ENCODE measurements around the gene GCLC.

The GCLC gene

DNA sequence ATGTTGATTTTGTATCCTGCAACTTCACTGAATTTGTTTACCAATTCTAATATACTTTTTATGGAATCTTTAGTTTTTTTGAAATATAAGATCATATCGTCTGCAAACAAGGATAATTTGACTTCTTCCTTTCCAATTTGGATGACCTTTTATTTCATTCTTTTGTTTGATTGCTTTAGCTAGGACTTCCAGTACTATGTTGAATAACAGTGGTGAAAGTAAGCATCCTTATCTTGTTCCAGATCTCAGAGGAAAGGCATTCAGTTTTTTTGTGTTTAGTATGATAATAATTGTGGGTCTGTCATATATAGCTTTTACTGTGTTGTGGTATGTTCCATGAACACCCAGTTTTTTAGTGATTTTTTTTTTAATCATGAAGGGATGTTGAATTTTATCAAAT is 75.7 kb downstream of the GCLC start:
- Histone ChIP-seq H3K27me3 (ENCODE audit: control insufficient read depth, insufficient read depth, low read length) (no peaks in the 10 kb centered on the region), H3K4me2 (ENCODE audit: low read length) (no peak overlapping the region), H3K4me3 (ENCODE audit: low read depth, low read length) (no peak overlapping the region), H3K27ac (no peak overlapping the region), H3K9me3 (ENCODE audit: control insufficient read depth, low read length) (no peaks in the 10 kb centered on the region), H3K4me1 (peaks cover 10% of the 10 kb centered on the region), H2AFZ (no peak overlapping the region), H3K79me2 (no peaks in the 10 kb centered on the region), H3K36me3 (ENCODE audit: control insufficient read depth, insufficient read depth, low read length) (no peaks in the 10 kb centered on the region), H3K9ac (no peak overlapping the region)
- TF ChIP-seq CTCF (IDR thresholded peaks at IDR 0.05) = no peak

DNA sequence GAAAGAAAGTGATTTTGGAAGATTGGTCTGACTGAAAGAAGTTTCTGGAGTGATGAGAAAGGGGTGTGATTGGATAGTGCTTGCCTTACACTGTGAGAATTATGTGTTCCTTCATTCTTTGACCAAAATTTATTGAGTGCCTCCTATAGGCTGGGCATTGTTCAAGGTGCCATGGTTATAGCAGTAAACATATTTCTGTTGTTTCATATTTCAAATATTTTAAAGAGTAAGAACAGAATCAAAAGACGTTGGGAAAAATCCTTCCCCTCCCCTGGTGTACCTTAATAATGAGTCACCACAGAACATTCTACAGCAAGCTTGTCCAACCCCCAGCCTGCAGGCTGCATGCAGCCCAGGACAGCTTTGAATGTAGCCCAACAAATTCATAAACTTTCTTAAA is 78.6 kb downstream of the GCLC start:
- no peak overlapping the region for H3K4me2 ChIP-seq (ENCODE audit: low read length)
- H3K27ac ChIP-seq = no peak overlapping the region

GRCh38 chr6:53465732-53466131 is 79.2 kb downstream of the GCLC start:
- H3K27ac ChIP-seq = no peak overlapping the region
- no peak for TF ChIP-seq CTCF (IDR thresholded peaks at IDR 0.05)

More for the DNA sequence above, 78.6 kb downstream of the GCLC start:
- Histone ChIP-seq H3K9me3 (ENCODE audit: control insufficient read depth, low read length) (no peaks in the 10 kb centered on the region), H2AFZ (no peak overlapping the region), H3K79me2 (no peaks in the 10 kb centered on the region), H3K9ac (no peak overlapping the region), H3K27me3 (ENCODE audit: control insufficient read depth, insufficient read depth, low read length) (no peaks in the 10 kb centered on the region), H3K4me3 (ENCODE audit: low read depth, low read length) (no peak overlapping the region), H3K36me3 (ENCODE audit: control insufficient read depth, insufficient read depth, low read length) (no peaks in the 10 kb centered on the region), H3K4me1 (peaks cover 10% of the 10 kb centered on the region)
- TF ChIP-seq CTCF (IDR thresholded peaks at IDR 0.05) = no peak

GRCh38 chr6:53464927-53465460 is 79.9 kb downstream of the GCLC start:
- no peak overlapping the region for H3K27ac ChIP-seq
- no peaks in the 10 kb centered on the region for H3K79me2 ChIP-seq
- no peaks in the 10 kb centered on the region for H3K36me3 ChIP-seq (ENCODE audit: control insufficient read depth, insufficient read depth, low read length)
- peaks cover 10% of the 10 kb centered on the region for H3K4me1 ChIP-seq
- no peaks in the 10 kb centered on the region for H3K9me3 ChIP-seq (ENCODE audit: control insufficient read depth, low read length)
- H3K4me3 ChIP-seq (ENCODE audit: low read depth, low read length) = no peak overlapping the region
- H3K27me3 ChIP-seq (ENCODE audit: control insufficient read depth, insufficient read depth, low read length) = no peaks in the 10 kb centered on the region
- TF ChIP-seq CTCF (IDR thresholded peaks at IDR 0.05) = no peak
- no peak overlapping the region for H3K4me2 ChIP-seq (ENCODE audit: low read length)
- H3K9ac ChIP-seq = no peak overlapping the region
- H2AFZ ChIP-seq = peak overlapping the region; percentile 40

More at GRCh38 chr6:53465732-53466131, 79.2 kb downstream of the GCLC start:
- H3K27me3 ChIP-seq (ENCODE audit: control insufficient read depth, insufficient read depth, low read length) = no peaks in the 10 kb centered on the region
- no peaks in the 10 kb centered on the region for H3K36me3 ChIP-seq (ENCODE audit: control insufficient read depth, insufficient read depth, low read length)
- no peak overlapping the region for H3K4me2 ChIP-seq (ENCODE audit: low read length)
- H3K9me3 ChIP-seq (ENCODE audit: control insufficient read depth, low read length) = no peaks in the 10 kb centered on the region
- H3K4me3 ChIP-seq (ENCODE audit: low read depth, low read length) = no peak overlapping the region
- no peaks in the 10 kb centered on the region for H3K79me2 ChIP-seq
- H3K9ac ChIP-seq = no peak overlapping the region
- H3K4me1 ChIP-seq = peaks cover 10% of the 10 kb centered on the region
- peak overlapping the region; percentile 19 for H2AFZ ChIP-seq

- no peak for TF ChIP-seq CTCF (IDR thresholded peaks at IDR 0.05)
- Histone ChIP-seq H3K79me2 (no peaks in the 10 kb centered on the region), H3K9me3 (ENCODE audit: control insufficient read depth, low read length) (no peaks in the 10 kb centered on the region), H3K27ac (no peak overlapping the region), H3K9ac (no peak overlapping the region), H3K4me1 (peaks cover 10% of the 10 kb centered on the region), H3K36me3 (ENCODE audit: control insufficient read depth, insufficient read depth, low read length) (no peaks in the 10 kb centered on the region), H2AFZ (peak overlapping the region; percentile 40), H3K4me2 (ENCODE audit: low read length) (no peak overlapping the region), H3K27me3 (ENCODE audit: control insufficient read depth, insufficient read depth, low read length) (no peaks in the 10 kb centered on the region), H3K4me3 (ENCODE audit: low read depth, low read length) (no peak overlapping the region)
Observed at GRCh38 chr6:53464483-53464882, 80.4 kb downstream of the GCLC start.
